HEK293T (cell line): ENCODE measurements around the gene LDAF1.
"Not testable (repeated sequence)": the region's sequence is repeated elsewhere in the genome, so short reads cannot be mapped to it uniquely, and the experiment has no call there.

Experiments
- CTCF ChIA-PET: fragments of 350-600 bp; formaldehyde crosslinking; extraction: SDS; loops from one replicate; lab custom pipeline; 2021; ENCODE audit warnings: antibody characterized with exemption, inconsistent platforms; lab: Yijun Ruan, JAX
- POLR2A ChIA-PET: fragments of 350-600 bp; formaldehyde crosslinking; extraction: SDS; loops from one replicate; lab custom pipeline; 2020; ENCODE audit warnings: antibody characterized with exemption, inconsistent platforms; lab: Yijun Ruan, JAX
- DNase-seq: peaks from one replicate; pipeline ENCODE4 v3.0.0; 2012; ENCODE audit warnings: mixed read lengths; ENCODE audit errors: extremely low spot score
- ARNT ChIP-seq: fragments of 450-650 bp; IDR thresholded peaks from 2 replicates; pipeline ENCODE4 v1.6.1; 2017; ENCODE audit warnings: mild to moderate bottlenecking
- BHLHE40 ChIP-seq: fragments of 450-650 bp; IDR thresholded peaks from 2 replicates; pipeline ENCODE4 v1.6.1; 2016; ENCODE audit warnings: mild to moderate bottlenecking, moderate library complexity, borderline replicate concordance
- CTBP1 ChIP-seq: fragments of 450-650 bp; IDR thresholded peaks from 2 replicates; pipeline ENCODE4 v1.6.1; 2016; ENCODE audit warnings: borderline replicate concordance
- ELF4 ChIP-seq: fragments of 450-650 bp; IDR thresholded peaks from 2 replicates; pipeline ENCODE4 v1.6.1; 2017; ENCODE audit warnings: antibody characterized with exemption
- FOXA1 ChIP-seq: fragments of 450-650 bp; IDR thresholded peaks from 2 replicates; pipeline ENCODE4 v1.6.1; 2016; ENCODE audit warnings: mild to moderate bottlenecking
- FOXK2 ChIP-seq: fragments of 450-650 bp; IDR thresholded peaks from 2 replicates; pipeline ENCODE4 v1.6.1; 2016; ENCODE audit warnings: mild to moderate bottlenecking
- FOXM1 ChIP-seq: fragments of 450-650 bp; IDR thresholded peaks from 2 replicates; pipeline ENCODE4 v1.6.1; 2017; ENCODE audit warnings: mild to moderate bottlenecking, borderline replicate concordance
- HDGF ChIP-seq: fragments of 450-650 bp; IDR thresholded peaks from 2 replicates; pipeline ENCODE4 v1.6.1; 2017; ENCODE audit warnings: antibody characterized with exemption, borderline replicate concordance
- L3MBTL2 ChIP-seq: fragments of 450-650 bp; conservative IDR thresholded peaks from 2 replicates; pipeline ENCODE4 v1.6.1; 2016; ENCODE audit warnings: mild to moderate bottlenecking
- LEF1 ChIP-seq: fragments of 450-650 bp; IDR thresholded peaks from 2 replicates; pipeline ENCODE4 v1.6.1; 2017; ENCODE audit warnings: mild to moderate bottlenecking, borderline replicate concordance
- NFRKB ChIP-seq: fragments of 450-650 bp; IDR thresholded peaks from 2 replicates; pipeline ENCODE4 v1.6.1; 2016; ENCODE audit warnings: mild to moderate bottlenecking, moderate library complexity
- SP1 ChIP-seq: fragments of 450-650 bp; IDR thresholded peaks from 2 replicates; pipeline ENCODE4 v1.6.1; 2017
- SUZ12 ChIP-seq: fragments of 450-650 bp; IDR thresholded peaks from 2 replicates; pipeline ENCODE4 v1.6.1; 2016; ENCODE audit warnings: mild to moderate bottlenecking
- TARDBP ChIP-seq: fragments of 450-650 bp; IDR thresholded peaks from 2 replicates; pipeline ENCODE4 v1.6.1; 2016
- ZNF384 ChIP-seq: fragments of 450-650 bp; IDR thresholded peaks from 2 replicates; pipeline ENCODE4 v1.6.1; 2016
- TF ChIP-seq, protein P1 (sequence below): fragments of 450-650 bp; IDR thresholded peaks from 2 replicates; pipeline ENCODE4 v1.6.1; 2016

Gene LDAF1

DNA sequence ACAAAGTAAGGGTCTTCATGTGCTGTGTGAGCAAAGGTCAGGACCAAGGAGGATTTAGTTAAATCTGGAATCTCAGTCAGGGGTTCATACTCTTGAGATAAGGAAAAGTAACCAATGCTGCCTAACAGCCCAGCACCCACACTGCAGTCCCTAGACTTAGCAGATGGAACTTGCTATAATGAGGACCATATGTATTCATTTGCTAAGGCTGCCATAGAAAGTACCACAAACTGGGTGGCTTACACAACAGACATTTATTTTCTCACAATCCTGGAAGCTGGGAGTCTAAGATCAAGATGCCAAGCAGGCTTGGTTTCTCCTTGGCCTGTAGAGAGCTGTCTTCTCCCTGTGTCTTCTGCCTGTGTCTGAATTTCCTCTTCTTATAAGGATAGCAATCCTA is 32.1 kb downstream of the LDAF1 start:
- CTCF ChIA-PET, result no interaction called here
- TF ChIP-seq, protein P1, sequence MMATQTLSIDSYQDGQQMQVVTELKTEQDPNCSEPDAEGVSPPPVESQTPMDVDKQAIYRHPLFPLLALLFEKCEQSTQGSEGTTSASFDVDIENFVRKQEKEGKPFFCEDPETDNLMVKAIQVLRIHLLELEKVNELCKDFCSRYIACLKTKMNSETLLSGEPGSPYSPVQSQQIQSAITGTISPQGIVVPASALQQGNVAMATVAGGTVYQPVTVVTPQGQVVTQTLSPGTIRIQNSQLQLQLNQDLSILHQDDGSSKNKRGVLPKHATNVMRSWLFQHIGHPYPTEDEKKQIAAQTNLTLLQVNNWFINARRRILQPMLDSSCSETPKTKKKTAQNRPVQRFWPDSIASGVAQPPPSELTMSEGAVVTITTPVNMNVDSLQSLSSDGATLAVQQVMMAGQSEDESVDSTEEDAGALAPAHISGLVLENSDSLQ, result no peak
- TF ChIP-seq FOXK2 (no peak), BHLHE40 (no peak), L3MBTL2 (no peak), TARDBP (no peak), ELF4 (no peak)

DNA sequence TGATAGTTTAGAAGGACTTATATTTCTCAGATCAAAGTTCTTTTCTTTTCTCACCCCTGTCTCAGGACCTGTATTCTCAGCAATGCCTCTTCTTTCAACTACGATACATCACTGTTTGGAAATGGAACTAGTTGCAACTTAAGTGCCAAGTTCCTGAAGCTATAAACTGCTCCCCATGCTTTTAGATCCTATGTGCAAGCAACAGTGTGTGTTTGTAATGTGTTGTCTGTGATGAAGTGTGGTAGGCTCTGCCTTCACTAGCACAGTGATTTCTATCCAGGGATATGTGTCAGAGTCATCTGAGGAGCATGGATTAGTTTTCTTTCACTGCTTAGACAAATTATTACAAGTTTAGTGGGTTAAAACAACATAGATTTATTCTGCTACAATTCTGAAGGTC is 34.5 kb downstream of the LDAF1 start:
- TF ChIP-seq ARNT, result no peak
- TF ChIP-seq ELF4, result no peak
- TF ChIP-seq, protein P1, result no peak
- TF ChIP-seq FOXA1, result no peak
- TF ChIP-seq TARDBP, result no peak
- TF ChIP-seq SUZ12, result no peak
- no peak for TF ChIP-seq L3MBTL2
- TF ChIP-seq LEF1, result no peak
- no peak for TF ChIP-seq NFRKB
- no peak for TF ChIP-seq CTBP1
- TF ChIP-seq ZNF384, result no peak
- TF ChIP-seq BHLHE40, result no peak
- no peak for TF ChIP-seq SP1
- DNase-seq, result no peak
- ChIA-PET POLR2A (no interaction called here), CTCF (no interaction called here)

More for the DNA sequence above, 32.1 kb downstream of the LDAF1 start:
- POLR2A ChIA-PET, result no interaction called here
- DNase-seq, result no peak

DNA sequence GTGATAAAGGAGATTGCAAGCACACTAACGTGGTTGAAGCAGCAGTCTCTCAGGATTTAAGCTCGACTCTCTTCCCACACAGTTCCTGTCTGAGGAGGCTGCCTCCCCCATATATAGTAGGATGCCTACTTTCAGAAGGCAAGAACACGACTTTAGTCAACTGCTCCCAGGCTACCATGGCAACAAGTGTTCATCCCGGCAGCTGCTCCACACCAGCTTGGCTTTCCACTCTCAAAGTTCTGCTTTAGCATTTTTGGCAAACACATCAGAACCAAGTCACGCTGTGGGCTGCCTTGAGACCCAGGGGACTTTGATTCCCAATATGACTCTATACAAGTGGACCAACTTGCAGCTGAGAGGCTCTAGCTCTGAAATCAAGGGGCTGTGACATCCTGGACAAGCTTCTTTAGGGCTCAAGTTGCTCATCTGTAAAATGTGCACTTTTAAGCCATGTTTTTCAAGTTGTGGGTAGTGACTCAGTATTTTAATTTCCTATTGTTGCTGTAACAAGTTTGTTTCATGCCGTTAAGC is 36.4 kb downstream of the LDAF1 start:
- TF ChIP-seq L3MBTL2 (no peak), TARDBP (no peak), LEF1 (no peak), ZNF384 (no peak), CTBP1 (no peak), ELF4 (no peak), FOXM1 (no peak), SUZ12 (no peak)
- no peak for DNase-seq
- ChIA-PET CTCF (interaction anchor here (0.7 kb wide), 1 partner anchor 79 kb away, joined by 3 read pairs; no protein-coding TSS in a partner anchor), POLR2A (interaction anchor here (1.7 kb wide), 1 partner anchor 106 kb away, joined by 3 read pairs; no protein-coding TSS in a partner anchor)

DNA sequence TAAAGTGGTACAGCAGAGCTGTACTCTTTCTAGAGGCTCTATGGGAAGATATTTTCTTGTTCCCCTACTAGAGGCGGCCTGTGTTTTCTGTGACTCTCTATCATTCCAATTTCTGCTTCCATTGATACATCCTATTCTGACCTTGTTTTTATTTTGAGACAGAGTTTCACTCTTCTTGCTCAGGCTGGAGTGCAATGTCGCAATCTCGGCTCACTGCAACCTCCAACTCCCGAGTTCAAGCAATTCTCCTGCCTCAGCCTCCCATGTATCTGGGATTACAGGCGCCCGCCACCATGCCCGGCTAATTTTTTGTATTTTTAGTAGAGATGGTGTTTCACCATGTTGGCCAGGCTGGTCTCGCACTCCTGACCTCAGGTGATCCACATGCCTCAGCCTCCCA is 36.9 kb downstream of the LDAF1 start:
- DNase-seq, result not testable (repeated sequence)
- ChIA-PET CTCF (interaction anchor here (0.7 kb wide), 1 partner anchor 79 kb away, joined by 3 read pairs; no protein-coding TSS in a partner anchor), POLR2A (interaction anchor here (1.7 kb wide), 1 partner anchor 105 kb away, joined by 3 read pairs; no protein-coding TSS in a partner anchor)

DNA sequence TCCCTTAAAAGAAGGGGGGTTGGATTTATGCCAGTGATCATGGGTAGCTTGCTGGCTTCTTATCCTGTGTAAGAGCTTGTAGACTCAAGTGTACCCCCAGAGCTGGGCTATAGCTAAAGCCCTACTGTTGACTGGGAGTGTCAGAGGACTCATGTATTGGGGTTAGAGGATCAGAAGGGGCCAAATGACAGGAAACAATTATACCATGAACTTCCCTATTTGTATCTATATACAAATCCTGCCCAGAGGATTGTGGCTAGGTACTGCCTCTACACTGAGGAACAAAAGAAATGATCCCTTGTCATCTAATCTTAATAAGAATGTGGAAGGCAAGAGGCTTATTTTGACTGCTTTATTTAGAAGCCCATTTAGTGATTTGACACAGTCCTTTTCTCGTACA is 38.6 kb downstream of the LDAF1 start:
- POLR2A ChIA-PET, result interaction anchor here (1.2 kb wide), 1 partner anchor 39 kb away, joined by 3 read pairs; no protein-coding TSS in a partner anchor
- CTCF ChIA-PET, result interaction anchor here (0.6 kb wide), 1 partner anchor 8 kb away, joined by 3 read pairs; no protein-coding TSS in a partner anchor
- TF ChIP-seq LEF1 (no peak), ARNT (no peak), HDGF (no peak), CTBP1 (no peak), ZNF384 (no peak), TARDBP (no peak), FOXK2 (no peak), FOXM1 (no peak), L3MBTL2 (no peak), SUZ12 (no peak), ELF4 (no peak), BHLHE40 (no peak), SP1 (no peak), NFRKB (no peak), FOXA1 (no peak)
- TF ChIP-seq, protein P1, result no peak
- DNase-seq, result no peak

DNA sequence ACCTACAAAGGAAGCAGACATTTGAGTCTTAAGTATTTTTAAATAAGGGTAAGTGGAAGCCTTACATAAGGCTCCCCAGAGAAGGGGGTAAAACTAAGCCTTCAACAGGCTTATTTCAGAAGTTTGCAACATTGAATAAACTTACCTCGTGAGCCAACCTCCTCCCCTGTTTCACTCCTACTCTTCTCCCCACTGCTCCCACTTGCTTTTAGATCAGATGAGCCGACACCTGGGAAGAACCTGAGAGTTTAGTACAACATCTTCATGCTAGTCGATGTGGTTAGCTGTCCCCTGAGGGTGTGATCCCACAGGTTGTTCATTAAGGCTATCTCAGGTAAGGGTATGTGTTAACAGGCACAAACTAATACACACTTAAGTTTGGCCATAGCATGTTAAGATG is 39.1 kb downstream of the LDAF1 start:
- CTCF ChIA-PET, result no interaction called here
- no peak for DNase-seq
- no peak for TF ChIP-seq FOXM1
- no peak for TF ChIP-seq SP1
- no peak for TF ChIP-seq ZNF384
- TF ChIP-seq FOXK2, result no peak
- POLR2A ChIA-PET, result interaction anchor here (1.2 kb wide), 1 partner anchor 40 kb away, joined by 3 read pairs; no protein-coding TSS in a partner anchor

DNA sequence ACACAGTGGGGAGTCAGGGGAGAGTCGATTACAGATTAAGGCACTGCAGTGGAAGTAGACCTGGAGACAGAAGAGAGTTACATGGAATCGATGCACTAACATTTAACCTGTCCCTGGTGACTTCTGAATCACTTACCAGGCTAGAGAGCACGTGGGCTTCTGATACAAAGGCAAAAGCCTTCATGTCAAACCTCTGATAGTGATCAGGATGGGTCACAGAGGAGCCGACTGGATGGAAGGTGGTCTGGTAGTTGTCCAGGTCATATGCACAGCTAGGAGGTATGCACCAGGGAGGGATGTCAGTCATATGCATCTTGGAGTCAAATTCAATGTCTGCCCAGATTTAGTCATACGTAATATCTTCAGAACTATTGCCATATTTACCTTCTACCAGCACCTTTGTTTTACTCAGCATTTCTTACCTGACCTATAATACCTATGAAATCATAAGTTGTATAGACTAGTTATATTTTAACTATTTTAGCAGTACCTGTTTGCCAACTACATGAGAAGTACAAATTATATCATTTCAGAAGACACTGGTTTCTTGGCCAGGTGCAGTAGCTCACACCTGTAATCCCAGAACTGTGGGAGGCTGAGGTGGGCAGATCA is 41.2 kb downstream of the LDAF1 start:
- DNase-seq, result no peak
- ChIA-PET POLR2A (no interaction called here), CTCF (no interaction called here)
- TF ChIP-seq, protein P1, result no peak
- no peak for TF ChIP-seq ELF4
- no peak for TF ChIP-seq NFRKB
- no peak for TF ChIP-seq BHLHE40
- no peak for TF ChIP-seq FOXK2
- no peak for TF ChIP-seq TARDBP
- no peak for TF ChIP-seq HDGF
- TF ChIP-seq FOXM1, result no peak
- TF ChIP-seq SUZ12, result no peak
- TF ChIP-seq ARNT, result no peak
